ENCODE data around the gene CA10. TPM values are rescaled to one million over a fixed set of nuclear protein-coding genes. Genes with fewer than 3 reads are reported as not detected.

CA10 gene
- total RNA-seq, 1 donor from 2014 or later: not detected

DNA sequence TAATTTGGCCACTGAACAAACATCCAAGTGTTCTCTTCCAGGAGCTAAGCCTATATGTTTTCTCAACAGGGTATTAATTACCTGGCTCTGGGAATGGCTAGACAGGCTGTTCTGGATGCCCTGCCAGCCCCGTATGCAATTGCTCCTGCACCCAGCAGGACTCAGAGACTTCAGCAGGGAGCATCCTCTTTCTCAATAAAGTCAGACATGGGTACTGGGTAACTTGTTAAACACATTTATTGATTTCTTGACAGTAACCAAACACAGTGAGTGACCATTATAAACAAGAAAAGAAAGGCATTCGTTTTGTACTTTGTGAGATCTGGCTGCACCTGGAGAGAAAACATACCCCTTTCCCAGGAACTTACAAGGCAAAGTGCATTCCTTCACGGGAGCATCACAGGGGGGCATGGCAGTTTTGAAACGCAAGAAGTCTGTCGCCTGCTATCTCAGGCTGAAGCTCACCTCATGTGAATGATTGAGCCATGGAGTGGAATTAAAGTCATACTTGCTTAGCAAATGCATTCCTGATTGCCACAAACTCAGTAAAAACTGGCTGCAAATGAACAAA is 528.3 kb downstream of the CA10 start:
- DNase-seq: no peak

DNA sequence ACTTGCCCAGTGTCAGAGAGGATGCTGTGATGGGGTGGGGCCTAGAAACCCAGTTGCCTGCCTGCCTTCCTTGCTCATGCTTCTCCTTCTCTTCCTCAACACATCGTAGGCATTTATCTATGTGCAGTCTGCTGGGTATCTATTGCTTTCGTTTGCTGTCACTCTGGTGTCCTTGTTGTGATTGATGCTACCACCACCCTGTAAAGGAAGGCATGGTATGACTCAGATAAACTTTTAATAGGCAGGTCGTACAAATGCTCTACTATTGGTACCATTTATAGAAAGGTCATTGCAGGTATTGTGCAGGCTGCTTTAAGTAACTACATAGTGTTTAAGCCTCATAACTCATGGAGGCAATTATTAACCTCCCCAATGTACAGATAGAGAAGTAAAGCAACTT is 529.3 kb downstream of the CA10 start:
- no peak for DNase-seq

- DNase-seq: no peak
Observed at GRCh38 chr17:51627779-51628178, 530.7 kb downstream of the CA10 start.

- no peak for DNase-seq
Observed at GRCh38 chr17:51618476-51618875, 540.0 kb downstream of the CA10 start.

GRCh38 chr17:51617986-51618385 is 540.5 kb downstream of the CA10 start:
- no peak for DNase-seq

DNA sequence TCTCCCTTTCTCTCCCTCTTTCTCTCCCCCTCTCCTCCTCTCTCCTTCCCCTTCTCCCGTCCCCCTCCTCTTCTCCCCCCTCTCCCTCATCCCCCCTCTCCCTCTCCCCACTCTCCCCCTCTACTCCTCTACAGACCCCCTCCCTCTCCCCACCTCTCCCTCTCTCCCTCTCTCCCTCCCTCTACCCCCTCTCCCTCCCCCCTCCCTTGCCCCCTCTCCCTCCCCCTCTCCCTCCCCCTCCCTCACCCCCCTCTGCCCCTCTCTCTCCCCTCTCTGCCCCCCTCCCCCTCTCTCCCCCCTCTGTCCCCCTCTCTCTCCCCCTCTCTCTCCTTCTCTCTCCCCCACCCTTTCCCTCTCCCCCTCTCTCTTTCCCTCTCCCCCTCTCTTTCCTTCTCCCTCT is 545.3 kb downstream of the CA10 start:
- DNase-seq: no peak

GRCh38 chr17:51612692-51613091 is 545.8 kb downstream of the CA10 start:
- DNase-seq: no peak

GRCh38 chr17:51611585-51611984 is 546.9 kb downstream of the CA10 start:
- no peak for DNase-seq

DNA sequence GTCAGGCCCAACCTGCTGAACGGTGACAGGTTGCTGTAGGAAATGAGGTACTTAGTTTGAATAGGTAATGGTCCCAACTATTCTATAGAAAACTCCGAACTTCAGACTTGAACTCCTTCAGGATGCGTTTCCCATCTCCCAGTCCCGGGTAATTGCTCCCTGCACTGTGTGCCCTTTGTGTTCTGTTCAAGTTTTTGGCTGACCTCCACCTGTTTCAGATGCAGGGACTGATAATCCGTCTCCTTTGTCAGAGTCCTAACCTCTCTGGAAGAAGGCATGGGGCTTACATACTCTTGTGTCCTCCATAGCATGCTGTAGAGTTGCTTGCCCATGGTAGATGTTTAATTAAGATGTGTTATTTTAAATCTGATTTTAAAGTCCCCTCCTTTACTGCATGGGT is 547.7 kb downstream of the CA10 start:
- DNase-seq: no peak

- no peak for DNase-seq
Observed at GRCh38 chr17:51610155-51610554, 548.4 kb downstream of the CA10 start.

DNA sequence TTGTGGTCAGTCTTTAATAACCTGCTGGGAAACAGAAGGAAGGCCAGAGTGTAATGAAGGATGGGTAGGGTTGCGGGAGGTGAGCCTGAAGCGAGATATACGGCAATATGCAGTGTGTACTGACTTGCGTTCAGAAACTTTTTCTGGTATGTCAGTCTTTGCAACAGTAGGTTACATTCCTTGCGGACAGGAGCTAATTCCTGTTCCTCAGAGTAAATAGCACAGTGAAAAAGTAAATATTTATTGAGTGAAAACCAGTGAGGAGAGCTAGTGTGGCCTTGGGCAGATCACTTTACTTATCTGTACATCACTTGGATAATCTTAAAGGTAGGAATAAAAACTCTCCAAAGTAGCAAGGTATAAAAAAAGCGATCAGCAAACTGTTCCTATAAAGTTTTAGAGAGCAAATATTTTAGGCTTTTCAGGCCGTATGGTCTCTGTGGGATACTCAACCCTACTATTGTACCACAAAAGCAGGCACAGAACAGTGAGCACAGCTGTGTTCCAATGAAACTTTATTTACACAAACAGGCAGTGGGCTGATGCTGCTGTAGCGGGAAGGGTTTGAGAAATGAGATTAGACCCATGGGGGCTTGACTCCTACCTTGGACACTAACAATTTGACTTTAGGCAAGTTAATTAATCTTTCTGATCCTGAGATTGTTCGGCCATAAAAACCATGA is 550.1 kb downstream of the CA10 start:
- no peak for DNase-seq

GRCh38 chr17:51607512-51607911 is 551.0 kb downstream of the CA10 start:
- no peak for DNase-seq

- DNase-seq: no peak
Observed at GRCh38 chr17:51604299-51605020, 554.1 kb downstream of the CA10 start.

GRCh38 chr17:51601622-51602261 is 556.8 kb downstream of the CA10 start:
- no peak for DNase-seq

- DNase-seq: no peak
Observed at GRCh38 chr17:51598824-51599223, 559.7 kb downstream of the CA10 start.

DNA sequence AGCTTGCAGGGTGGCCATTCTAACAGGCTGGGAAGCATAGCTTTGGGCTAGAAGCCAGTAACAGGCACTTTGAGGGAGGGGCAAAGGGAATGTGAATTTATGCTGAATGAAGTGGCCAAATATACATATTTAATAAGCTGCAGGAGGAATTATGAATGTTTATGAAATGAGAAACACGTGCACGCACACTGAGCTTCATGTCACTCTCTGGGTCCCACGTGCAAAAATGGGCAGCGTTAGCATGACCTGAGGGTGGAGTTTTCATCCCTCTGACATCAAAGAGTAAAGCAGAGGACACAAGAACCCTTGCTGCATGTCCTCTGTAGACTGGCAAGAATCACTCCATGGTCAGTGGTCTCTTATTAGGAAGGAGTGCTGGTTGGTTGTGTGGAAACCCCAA is 561.2 kb downstream of the CA10 start:
- no peak for DNase-seq

DNA sequence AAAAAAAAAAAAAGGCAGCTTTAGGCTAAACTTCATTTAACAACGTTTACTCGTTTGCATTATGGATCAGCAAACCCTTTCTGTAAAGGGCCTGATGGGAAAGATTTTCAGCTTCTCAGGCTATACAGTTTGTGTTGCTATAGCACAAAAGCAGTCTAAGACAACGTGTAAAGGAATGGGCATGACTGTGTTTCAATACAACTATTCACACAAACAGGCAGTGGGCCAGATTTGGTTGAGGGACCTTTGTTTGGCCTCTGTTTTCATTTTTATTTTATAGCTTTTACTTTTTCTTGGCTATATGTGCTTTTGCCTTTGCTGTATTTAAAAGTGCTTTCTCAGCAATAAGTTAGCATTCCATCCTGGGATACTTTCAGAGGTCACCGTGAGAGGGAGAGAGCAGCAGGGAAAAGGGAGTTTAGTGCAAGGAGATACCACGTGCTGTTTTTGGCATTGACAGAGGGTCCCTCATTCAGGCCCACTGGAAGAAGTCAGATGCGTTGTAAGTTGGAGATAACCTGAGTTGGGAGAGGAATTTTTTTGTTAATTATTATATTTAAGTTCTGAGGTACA is 562.6 kb downstream of the CA10 start:
- DNase-seq: no peak

- DNase-seq: no peak
Observed at GRCh38 chr17:51590071-51590656, 568.4 kb downstream of the CA10 start.

- no peak for DNase-seq
Observed at GRCh38 chr17:51588063-51588462, 570.5 kb downstream of the CA10 start.

- no peak for DNase-seq
Observed at GRCh38 chr17:51587516-51587915, 571.0 kb downstream of the CA10 start.

- DNase-seq: no peak
Observed at GRCh38 chr17:51585514-51586104, 572.9 kb downstream of the CA10 start.

GRCh38 chr17:51580869-51581268 is 577.6 kb downstream of the CA10 start:
- DNase-seq: no peak

All from dermis blood vessel endothelial cell (primary cell).